K562 (cell line): ENCODE results near the gene STXBP5L. TPM values are rescaled to one million over a fixed set of nuclear protein-coding genes. Genes with fewer than 3 reads are reported as not detected.

Source experiments
- ATAC-seq: fragments of 200-7000 bp; cut with Tn5 transposase; 3 replicates; pipeline ENCODE4 v1.9.1; 2020; ENCODE audit warnings: moderate library complexity
- BruUV-seq: library from RNA; stranded (reverse); fragments of 400-500 nt; replicated peaks from 2 replicates; lab custom pipeline; 2021; lab: Mats Ljungman, UMichigan
- CTCF ChIA-PET: fragments of 300-600 bp; formaldehyde crosslinking; extraction: SDS; loops from one replicate; lab custom pipeline; 2021; ENCODE audit warnings: low intra/inter-chr PET ratio; lab: Yijun Ruan, JAX
- POLR2A ChIA-PET: fragments of 300-600, 350-650 bp; sonication (Branson Sonifier 250); formaldehyde crosslinking; extraction: SDS; loops from one replicate; lab custom pipeline; 2021; ENCODE audit warnings: antibody characterized with exemption, inconsistent platforms; lab: Yijun Ruan, JAX
- DNase-seq, 4 experiments: peaks; one replicate each; pipeline versions ENCODE4 v3.0.0 to v3.0.0-alpha.2; 2011 to 2018; ENCODE audit warnings: low spot score in 3 of 4, mixed read lengths in 3 of 4; ENCODE audit errors: extremely low read depth in 1 of 4
- FAIRE-seq: peaks from 2 replicates; lab custom pipeline; 2011; peaks lifted over from hg19 to GRCh38; lab: Jason Lieb, UNC
- H2AFZ ChIP-seq: 2 replicates; pipeline ENCODE4 v1.6.0; 2011; ENCODE audit warnings: low read depth, low read length, control low read depth, inconsistent platforms
- H3K27ac ChIP-seq: fragments of 200-600 bp; 3 replicates; pipeline ENCODE4 v1.8.0; 2011; ENCODE audit warnings: low read depth, mild to moderate bottlenecking, control low read depth, inconsistent platforms, low read length, moderate library complexity, mixed read lengths; ENCODE audit errors: extremely low read depth
- H3K27me3 ChIP-seq, 2 experiments: fragments of 300-600 bp in 1 of 2; 2 replicates in 1 of 2; 3 replicates in 1 of 2; pipeline versions ENCODE4 v1.6.0 to v1.8.0; 2011; ENCODE audit warnings: inconsistent platforms in 2 of 2, low read length in 2 of 2, mild to moderate bottlenecking in 1 of 2, mixed read lengths in 1 of 2, moderate library complexity in 1 of 2; ENCODE audit not compliant: control insufficient read depth in 2 of 2, insufficient read depth in 2 of 2
- H3K36me3 ChIP-seq: fragments of 300-600 bp; 3 replicates; pipeline ENCODE4 v1.8.0; 2011; ENCODE audit warnings: mild to moderate bottlenecking, low read length, inconsistent platforms; ENCODE audit not compliant: control insufficient read depth, insufficient read depth
- H3K4me1 ChIP-seq, 2 experiments: fragments of 200-600 bp in 1 of 2; replicated peaks in 1 of 2; 2 replicates in 1 of 2; 3 replicates in 1 of 2; pipeline versions ENCODE4 v1.5.1 to v1.8.0; 2011; ENCODE audit warnings: inconsistent platforms in 2 of 2, low read length in 2 of 2, mild to moderate bottlenecking in 1 of 2, mixed read lengths in 1 of 2, moderate library complexity in 1 of 2; ENCODE audit not compliant: control insufficient read depth in 2 of 2, insufficient read depth in 2 of 2
- H3K4me2 ChIP-seq: 2 replicates; pipeline ENCODE4 v1.6.1; 2011; ENCODE audit warnings: low read length, control low read depth, inconsistent platforms, mixed read lengths; ENCODE audit not compliant: insufficient read depth
- H3K4me3 ChIP-seq: fragments of 200-600 bp; sonication (generic), shearing (Covaris generic); 2 replicates; pipeline ENCODE4 v1.5.1; 2016; ENCODE audit warnings: control low read depth, inconsistent platforms
- H3K79me2 ChIP-seq: fragments of 200-600 bp; 3 replicates; pipeline ENCODE4 v1.8.0; 2011; ENCODE audit warnings: low read length, inconsistent platforms; ENCODE audit not compliant: control insufficient read depth, insufficient read depth
- H3K9ac ChIP-seq, 2 experiments: 2 replicates each; pipeline versions ENCODE4 v1.6.0 to v1.6.1; 2011; ENCODE audit warnings: low read depth in 2 of 2, low read length in 2 of 2, control low read depth in 1 of 2, inconsistent platforms in 1 of 2, mild to moderate bottlenecking in 1 of 2, mixed read lengths in 1 of 2; ENCODE audit not compliant: insufficient read depth in 1 of 2
- H3K9me1 ChIP-seq: one replicate; pipeline ENCODE4 v1.6.0; 2011; ENCODE audit warnings: inconsistent platforms, mild to moderate bottlenecking, low read length, moderate library complexity; ENCODE audit not compliant: control insufficient read depth, insufficient read depth
- H3K9me3 ChIP-seq: replicated peaks from 2 replicates; pipeline ENCODE4 v1.5.1; 2011; ENCODE audit warnings: low read depth, low read length, inconsistent platforms; ENCODE audit not compliant: control insufficient read depth, insufficient read depth
- H4K20me1 ChIP-seq: replicated peaks from 2 replicates; pipeline ENCODE4 v1.6.1; 2011; ENCODE audit warnings: low read length, inconsistent platforms, mixed read lengths; ENCODE audit not compliant: control insufficient read depth, insufficient read depth
- CBFA2T2 ChIP-seq: fragments of 450-650 bp; conservative IDR thresholded peaks from 2 replicates; pipeline ENCODE4 v1.6.1; 2017; ENCODE audit warnings: mild to moderate bottlenecking
- CCAR2 ChIP-seq: fragments of 200-400 bp; formaldehyde crosslinking; IDR thresholded peaks from 2 replicates; pipeline ENCODE4 v1.6.1; 2017; ENCODE audit warnings: mild to moderate bottlenecking, low read depth, low read length
- EP400 ChIP-seq: fragments of 450-650 bp; IDR thresholded peaks from 2 replicates; pipeline ENCODE4 v1.6.1; 2017; ENCODE audit warnings: antibody characterized with exemption, mild to moderate bottlenecking, moderate library complexity
- GATAD2A ChIP-seq: fragments of 450-650 bp; IDR thresholded peaks from 2 replicates; pipeline ENCODE4 v1.6.1; 2017
- MITF ChIP-seq: IDR thresholded peaks from 2 replicates; pipeline ENCODE4 v1.6.1; 2014; ENCODE audit warnings: antibody characterized with exemption
- MNT ChIP-seq, 2 experiments: fragments of 450-650 bp; conservative IDR thresholded peaks; 2 replicates each; pipeline ENCODE4 v1.6.1; 2017; ENCODE audit warnings: mild to moderate bottlenecking in 2 of 2, moderate library complexity in 2 of 2
- SMAD3 ChIP-seq: fragments of 450-650 bp; formaldehyde crosslinking; conservative IDR thresholded peaks from 2 replicates; pipeline ENCODE4 v1.4.0; 2020; ENCODE audit warnings: mild to moderate bottlenecking
- TOE1 ChIP-seq, 2 experiments: fragments of 450-650 bp in 1 of 2; sonication (generic) in 1 of 2; formaldehyde crosslinking in 1 of 2; IDR thresholded peaks; 2 replicates each; pipeline versions ENCODE4 v1.7.1 to v1.8.0; 2016 to 2022; ENCODE audit warnings: borderline replicate concordance in 2 of 2, mild to moderate bottlenecking in 2 of 2, antibody characterized with exemption in 1 of 2, inconsistent platforms in 1 of 2, low read depth in 1 of 2, missing genetic modification reagents in 1 of 2, moderate library complexity in 1 of 2
- TRIM25 ChIP-seq: fragments of 450-650 bp; IDR thresholded peaks from 2 replicates; pipeline ENCODE4 v1.7.0; 2016; ENCODE audit warnings: borderline replicate concordance
- USF2 ChIP-seq: sonication (generic); formaldehyde crosslinking; IDR thresholded peaks from 2 replicates; pipeline ENCODE4 v1.5.0; 2020; ENCODE audit warnings: missing genetic modification reagents
- ZBTB34 ChIP-seq: fragments of 250-450 bp; sonication (Bioruptor Pico); IDR thresholded peaks from 2 replicates; pipeline ENCODE4 v1.8.0; 2021; ENCODE audit warnings: mild to moderate bottlenecking, moderate library complexity
- ZBTB8A ChIP-seq: fragments of 450-650 bp; IDR thresholded peaks from 2 replicates; pipeline ENCODE4 v1.6.1; 2018; ENCODE audit warnings: mild to moderate bottlenecking, moderate library complexity; ENCODE audit not compliant: partially characterized antibody
- ZNF263 ChIP-seq: sonication (generic); formaldehyde crosslinking; IDR thresholded peaks from 2 replicates; pipeline ENCODE4 v1.8.0; 2022; ENCODE audit warnings: mild to moderate bottlenecking, missing genetic modification reagents, borderline replicate concordance
- ZNF280B ChIP-seq: fragments of 250-450 bp; sonication (Bioruptor Pico); IDR thresholded peaks from 2 replicates; pipeline ENCODE4 v1.5.1; 2021; ENCODE audit warnings: mild to moderate bottlenecking
- in situ Hi-C: fragments of 300-500 bp; cut with MboI; formaldehyde crosslinking; loops from 4 replicates; pipeline ENCODE4 v1.15.0; 2018; ENCODE audit warnings: inconsistent platforms, mixed read lengths
- intact Hi-C: fragments of 100-400 bp; cut with micrococcal nuclease; formaldehyde crosslinking; loops from 2 replicates; pipeline ENCODE4 v1.14.2; 2022
- polyA plus RNA-seq, 8 experiments: library from polyadenylated mRNA; depleted of rRNA in 4 of 8; stranded (reverse) in 5 of 8; unstranded in 3 of 8; fragments of >200 nt; fragmentation: Nextera tagmentation in 2 of 8; fragmentation: Illumina TruSeq in 1 of 8; extraction: Ambion mirVana in 2 of 8; extraction: Trizol in 1 of 8; gene quantifications; 2 replicates each; pipeline versions ENCODE4 v1.2.1 to v1.2.3, GENCODE V29; 2011 to 2014; ENCODE audit warnings: inconsistent platforms in 1 of 8, missing spikeins in 1 of 8
- total RNA-seq, 7 experiments: library from RNA; depleted of rRNA in 6 of 7; stranded (reverse); fragments of >200 nt in 6 of 7; fragmentation: Illumina TruSeq in 2 of 7; extraction: Trizol in 2 of 7; gene quantifications; 2 replicates each; pipeline versions ENCODE4 v1.2.1 to v1.2.3, GENCODE V29; 2011 to 2021; ENCODE audit warnings: low replicate concordance in 1 of 7

STXBP5L gene
- total and polyA plus RNA-seq, 9 of the 15 experiments (the other 6 are each of a cell fraction or from before 2014, with no cell fraction given), result 0.03 to 0.04 (median 0.03) TPM; not detected in 6

GRCh38 chr3:121202573-121202972 lies 294.6 kb downstream of the STXBP5L start:
- no peaks in the 10 kb centered on the region for H3K36me3 ChIP-seq
- H3K4me3 ChIP-seq, result no peak overlapping the region
- no peak overlapping the region for H2AFZ ChIP-seq
- H3K9me3 ChIP-seq, result no peaks in the 10 kb centered on the region
- H3K9ac ChIP-seq, result no peak overlapping the region
- H3K79me2 ChIP-seq, result no peaks in the 10 kb centered on the region
- no peaks in the 10 kb centered on the region for H3K27me3 ChIP-seq
- H4K20me1 ChIP-seq, result no peaks in the 10 kb centered on the region
- ATAC-seq, result no peak
- no peak for FAIRE-seq
- H3K4me1 ChIP-seq, result no peaks in the 10 kb centered on the region
- H3K27ac ChIP-seq, result no peak overlapping the region
- no TSS peak for BruUV-seq
- H3K9me1 ChIP-seq, result no peaks in the 10 kb centered on the region
- in situ Hi-C loops, result no loop called here
- POLR2A ChIA-PET, result no interaction called here
- CTCF ChIA-PET, result no interaction called here
- DNase-seq, result no peak
- intact Hi-C loops, result no loop called here
- no peak overlapping the region for H3K4me2 ChIP-seq
- TF ChIP-seq EP400 (no peak), TOE1 (IDR thresholded peaks at IDR 0.05; ENCODE audit: borderline replicate concordance) (no peak), TOE1 (CRISPR knock-in tag; IDR thresholded peaks at IDR 0.05; ENCODE audit: borderline replicate concordance, low read depth) (no peak), GATAD2A (no peak), USF2 (no peak), ZBTB8A (no peak), MNT (conservative IDR thresholded peaks at IDR 0.05) (no peak), ZNF263 (CRISPR knock-in tag) (no peak), TRIM25 (no peak), ZBTB34 (no peak), CCAR2 (no peak), ZNF280B (no peak), SMAD3 (CRISPR knock-in tag) (no peak), MITF (no peak), CBFA2T2 (no peak)
